HG02759 (cell line): Measurements from ENCODE around the gene CD300E.

Experiments used
- ATAC-seq: cut with Tn5 transposase; IDR thresholded peaks from one replicate; pipeline ENCODE4 v1.9.1; 2021; ENCODE audit warnings: mild to moderate bottlenecking, moderate library complexity; ENCODE audit not compliant: unreplicated experiment

The CD300E gene

GRCh38 chr17:74623693-74624093 lies at the start of gene CD300E:
TSS of gene CD300E (minus strand) at chr17:74623738. CDS start at chr17:74623621, 117 bp downstream.
- ATAC-seq, result no peak

- ATAC-seq, result no peak
Observed at GRCh38 chr17:74671031-74671771, 47.7 kb upstream of the CD300E start.

GRCh38 chr17:74670329-74670728 lies 46.8 kb upstream of the CD300E start:
- no peak for ATAC-seq

DNA sequence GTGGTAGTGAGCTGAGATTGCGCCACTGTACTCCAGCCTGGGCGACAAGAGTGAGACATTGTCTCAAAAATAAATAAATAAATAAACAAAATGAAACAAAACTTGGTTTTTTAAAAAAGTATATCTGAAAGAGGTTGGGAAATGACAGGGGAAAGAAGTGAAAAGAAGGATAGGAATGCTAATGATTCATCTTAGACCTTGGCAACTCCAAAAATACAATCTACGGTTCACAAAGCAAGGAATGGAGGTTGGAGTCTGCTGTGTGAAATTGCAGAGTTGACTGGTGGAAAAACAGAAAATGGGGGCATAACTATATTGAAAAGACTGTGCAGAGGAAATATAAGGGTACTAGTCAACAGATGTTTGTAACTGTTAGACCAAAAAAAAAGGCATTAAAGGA lies 40.0 kb upstream of the CD300E start:
- no peak for ATAC-seq

DNA sequence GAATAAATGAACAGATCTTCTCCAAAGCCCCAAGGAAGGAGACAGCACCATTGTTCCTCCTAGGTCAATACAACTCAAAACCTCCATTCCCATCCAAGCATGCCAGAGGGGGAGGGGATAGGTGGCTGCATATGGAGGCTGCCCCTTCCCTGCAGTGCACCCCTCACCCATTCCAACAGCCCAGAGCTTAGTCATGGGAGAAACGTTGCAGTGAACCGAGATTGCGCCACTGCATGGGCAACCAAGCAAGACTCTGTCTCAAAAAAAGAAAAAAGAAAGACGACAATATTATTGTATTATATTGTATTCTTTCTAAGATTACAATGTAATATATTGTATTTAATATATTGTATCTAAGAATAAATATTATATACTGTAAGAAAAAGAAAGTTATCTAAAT lies 36.4 kb upstream of the CD300E start:
- no peak for ATAC-seq

DNA sequence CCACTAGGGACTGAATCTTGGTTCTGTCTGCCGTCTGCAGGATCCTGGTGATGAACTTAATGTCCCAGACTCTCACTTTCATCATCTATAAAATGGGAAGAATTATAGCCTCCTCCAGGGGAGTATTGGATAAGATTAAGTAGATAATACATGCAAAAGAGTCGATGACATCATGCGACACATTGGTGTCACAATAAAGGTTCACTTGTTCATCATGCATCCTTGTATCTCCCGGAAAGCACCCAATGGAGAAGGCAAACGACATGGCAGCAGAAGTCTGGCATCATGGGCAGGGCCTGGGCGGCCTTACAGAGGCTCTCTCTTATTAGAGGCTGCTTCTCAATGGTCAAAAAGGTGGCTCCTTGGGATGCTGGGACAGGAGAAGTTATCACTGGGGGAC lies 35.1 kb upstream of the CD300E start:
- no peak for ATAC-seq

DNA sequence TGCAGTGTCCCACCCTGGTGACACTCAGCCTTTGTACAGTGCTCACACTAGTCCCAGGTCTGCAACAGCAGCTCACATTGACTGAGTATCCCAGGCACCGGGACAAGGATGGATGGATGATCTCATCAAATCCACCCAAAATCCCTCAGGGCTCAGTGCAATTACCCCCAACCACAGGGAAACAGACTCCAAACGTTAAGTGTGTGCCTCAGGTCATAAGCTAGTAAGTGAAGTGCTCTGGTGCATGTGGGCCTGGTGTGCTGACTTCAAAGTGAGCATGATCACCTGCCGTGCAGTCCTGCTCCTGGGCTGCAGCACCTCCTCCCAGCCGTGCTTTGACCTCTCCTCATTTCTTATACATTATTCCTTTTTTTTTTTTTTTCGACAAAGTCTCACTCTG lies 31.2 kb upstream of the CD300E start:
- ATAC-seq, result no peak

- ATAC-seq, result no peak
Observed at GRCh38 chr17:74652020-74652419, 28.5 kb upstream of the CD300E start.

DNA sequence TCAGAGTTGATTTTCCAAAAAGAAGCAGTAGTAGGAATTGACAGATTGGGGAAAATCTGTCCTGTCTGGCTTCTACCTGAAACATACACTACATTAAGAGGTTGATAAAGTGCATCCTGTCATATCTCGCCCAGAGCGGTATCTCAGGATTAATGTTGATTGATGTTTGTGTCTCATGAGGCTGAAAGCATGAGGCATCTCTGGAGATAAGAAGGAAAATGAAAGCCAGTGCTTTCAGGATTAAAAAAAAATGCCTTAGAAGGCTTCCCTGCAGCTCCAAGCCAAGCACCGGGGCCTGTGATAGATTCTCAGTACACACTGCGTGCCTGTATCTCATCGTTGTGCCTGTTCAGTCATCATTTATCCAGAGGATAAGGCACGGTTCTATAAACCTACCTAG lies 26.4 kb upstream of the CD300E start:
- ATAC-seq, result no peak

- ATAC-seq, result no peak
Observed at GRCh38 chr17:74647871-74648672, 24.5 kb upstream of the CD300E start.

DNA sequence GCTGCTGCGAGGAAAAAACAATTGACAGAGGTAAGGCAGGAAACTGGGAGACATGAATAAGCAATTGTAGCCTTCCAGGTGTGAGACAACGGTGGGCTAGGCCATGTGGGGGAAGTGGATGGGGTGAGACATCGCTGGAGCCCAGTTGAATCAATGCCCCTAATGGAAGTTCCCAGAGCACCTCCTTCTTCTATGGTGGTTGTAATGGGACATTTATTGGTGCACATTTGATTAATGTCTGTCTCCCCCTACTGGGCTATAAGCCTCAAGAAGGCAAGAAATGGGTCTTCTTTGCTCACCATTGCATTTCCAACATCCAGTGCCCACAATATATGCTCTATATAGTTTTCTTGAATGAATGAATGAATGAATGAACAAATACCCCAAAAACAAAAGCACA lies 22.7 kb upstream of the CD300E start:
- no peak for ATAC-seq

DNA sequence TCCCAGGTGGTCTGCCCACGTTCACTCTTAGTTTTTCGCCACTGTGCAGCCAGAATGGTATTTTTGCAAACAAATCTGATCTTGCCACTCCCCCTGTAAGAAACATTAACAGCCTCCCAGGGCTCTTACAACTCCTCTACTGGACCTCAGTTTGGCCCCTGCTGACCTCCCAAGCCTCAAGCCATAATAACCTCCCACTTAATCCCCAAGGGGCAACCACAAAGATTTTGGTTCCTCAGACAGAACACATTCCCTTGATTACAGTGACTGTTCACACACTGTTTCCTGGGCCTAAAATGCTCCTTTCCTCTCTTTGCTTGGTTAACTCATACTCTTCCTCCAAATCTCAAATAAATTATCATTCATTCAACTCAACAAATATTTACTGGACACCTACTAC lies 21.5 kb upstream of the CD300E start:
- no peak for ATAC-seq

GRCh38 chr17:74644419-74644818 lies 20.9 kb upstream of the CD300E start:
- ATAC-seq, result no peak

DNA sequence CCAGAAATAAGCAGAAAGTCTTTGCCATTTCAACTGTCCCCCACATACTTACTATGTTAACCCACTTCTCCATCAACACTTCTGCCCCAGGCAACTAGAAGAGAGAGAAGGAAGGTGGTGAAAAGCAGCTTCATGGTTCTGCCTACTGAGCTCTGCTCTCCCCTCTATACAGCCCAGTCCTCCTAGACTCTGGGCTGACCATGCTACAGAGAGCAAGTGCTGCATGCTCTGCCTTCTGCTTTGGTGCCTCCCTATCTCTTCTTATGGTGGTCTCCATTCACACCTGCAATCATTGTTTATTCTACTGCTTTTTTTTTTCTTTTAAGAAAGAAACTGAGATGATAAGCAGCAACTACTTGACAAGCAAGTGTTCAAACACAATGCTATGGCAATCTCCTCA lies 20.3 kb upstream of the CD300E start:
- ATAC-seq, result no peak

DNA sequence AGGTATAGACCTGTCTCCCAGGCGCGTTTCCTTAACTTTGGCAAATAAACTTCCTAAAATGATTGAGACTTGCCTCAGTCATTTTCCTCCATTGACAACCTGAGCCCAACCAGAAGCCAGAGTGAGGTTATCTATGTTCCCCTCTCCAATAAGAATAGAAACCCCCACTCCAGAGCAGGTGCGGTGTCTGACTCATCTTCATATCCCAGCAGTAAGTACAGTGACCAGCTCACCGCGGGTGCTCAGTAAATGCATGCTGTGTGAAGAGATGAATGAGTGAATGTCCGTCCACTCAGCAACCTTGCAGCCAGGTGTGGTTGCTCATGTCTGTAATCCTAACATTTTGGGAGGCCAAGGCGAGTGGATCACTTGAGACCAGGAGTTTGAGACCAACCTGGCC lies 19.5 kb upstream of the CD300E start:
- no peak for ATAC-seq

GRCh38 chr17:74642556-74642955 lies 19.0 kb upstream of the CD300E start:
- no peak for ATAC-seq

DNA sequence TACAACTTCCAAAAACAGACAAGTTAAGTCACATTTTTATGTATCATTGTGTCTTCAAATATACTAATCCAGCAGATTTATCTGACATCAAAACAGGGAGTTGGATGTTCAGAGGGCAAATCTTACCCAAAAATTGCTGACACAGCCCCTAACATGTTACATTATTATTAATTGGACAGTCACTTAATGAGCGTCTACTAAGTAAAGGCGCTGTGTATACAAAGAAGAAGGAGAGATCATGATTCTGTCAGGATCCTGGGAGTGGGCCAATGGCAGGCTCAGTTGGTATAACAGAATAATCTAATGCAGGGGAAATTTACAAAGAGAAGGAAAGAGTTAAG lies 18.4 kb upstream of the CD300E start:
- no peak for ATAC-seq

GRCh38 chr17:74641224-74641957 lies 17.9 kb upstream of the CD300E start:
- no peak for ATAC-seq

DNA sequence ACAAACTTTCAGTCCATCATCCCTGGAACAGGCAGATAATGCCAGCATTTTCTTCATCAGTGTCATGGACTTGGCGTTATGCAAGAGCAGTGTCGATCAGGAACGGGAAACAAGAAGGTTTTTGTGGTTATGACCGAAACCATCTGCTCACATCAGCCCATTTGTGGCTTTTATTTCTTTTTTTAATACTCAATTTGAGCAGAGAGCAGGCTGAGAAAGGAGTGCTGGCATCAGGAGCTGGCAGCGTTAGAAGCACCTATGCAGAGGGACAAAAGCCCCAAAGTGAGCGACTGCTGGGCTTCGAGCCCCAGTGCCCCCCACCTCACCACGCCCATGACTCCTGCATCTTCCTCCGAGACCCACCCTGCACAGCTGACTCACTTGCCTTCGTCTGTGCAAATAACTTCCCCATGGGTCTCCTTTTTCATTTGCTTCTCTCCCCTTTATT lies 16.2 kb upstream of the CD300E start:
- ATAC-seq, result no peak

- ATAC-seq, result no peak
Observed at GRCh38 chr17:74637926-74638325, 14.4 kb upstream of the CD300E start.

DNA sequence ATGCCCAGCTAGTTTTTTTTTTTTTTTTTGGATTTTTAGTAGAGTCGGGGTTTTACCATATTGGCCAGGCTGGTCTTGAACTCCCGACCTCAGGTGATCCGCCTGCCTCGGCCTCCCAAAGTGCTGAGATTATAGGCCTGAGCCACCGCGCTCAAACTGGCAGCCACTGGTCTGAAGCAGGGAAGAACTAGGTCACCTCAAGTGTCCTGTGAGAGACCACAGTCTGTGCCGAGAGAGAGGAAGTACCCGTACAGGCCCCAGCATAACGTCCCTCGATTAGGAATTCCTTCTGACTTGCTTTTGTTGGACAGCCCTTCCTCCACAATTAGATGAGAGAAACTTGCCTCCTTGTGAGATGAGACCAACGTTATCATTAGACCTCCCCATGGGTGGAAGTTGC lies 13.7 kb upstream of the CD300E start:
- ATAC-seq, result no peak
